T47D (cell line): ENCODE measurements around the gene PSMD3.
A peak's percentile ranks its signal among the peaks of the same experiment; 100 is the strongest.

Experiments used
- DNase-seq, 2 experiments: peaks; one replicate each; pipeline versions ENCODE4 v3.0.0 to v3.0.0-alpha.2; 2011 to 2012; ENCODE audit warnings: low read depth in 1 of 2, low spot score in 1 of 2
- JUND ChIP-seq: IDR thresholded peaks from 2 replicates; pipeline ENCODE4 v1.6.1; 2012; ENCODE audit warnings: low read depth
- in situ Hi-C: cut with HindIII; loops from 2 replicates; pipeline ENCODE4 v1.10.0; 2016; ENCODE audit warnings: low sequenced_read_pairs, low pct_unique_long_range_greater_than_20kb

PSMD3 gene

GRCh38 chr17:39968761-39969160 is 11.8 kb upstream of the PSMD3 start:
- no peak for TF ChIP-seq JUND
- in situ Hi-C loops = no loop called here
- DNase-seq = no peak

GRCh38 chr17:39969375-39969774 is 11.2 kb upstream of the PSMD3 start:
- no peak for TF ChIP-seq JUND
- in situ Hi-C loops = no loop called here
- DNase-seq = no peak

DNA sequence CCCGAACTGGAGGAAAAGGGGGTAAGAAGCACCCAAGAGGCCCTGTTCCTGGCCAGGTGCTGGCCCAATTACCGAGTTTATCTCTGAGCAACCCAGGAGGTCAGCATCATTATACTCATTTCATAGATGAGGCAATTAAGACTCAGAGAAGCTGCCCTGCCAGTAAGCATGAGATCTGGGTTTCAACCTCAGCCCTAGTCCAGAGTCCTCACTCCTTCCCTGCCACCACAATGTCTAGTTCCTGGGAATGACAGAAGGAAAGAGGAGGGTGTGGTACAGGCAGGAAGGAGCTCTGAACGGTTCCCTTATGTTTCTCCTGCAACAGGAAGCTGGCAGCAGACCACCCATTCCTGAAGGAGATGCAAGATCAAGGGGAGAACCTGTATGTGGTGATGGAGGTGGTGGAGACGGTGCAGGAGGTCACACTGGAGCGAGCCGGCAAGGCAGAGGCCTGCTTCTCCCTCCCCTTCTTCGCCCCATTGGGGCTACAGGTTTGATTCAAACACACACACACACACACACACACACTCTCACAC is 10.4 kb upstream of the PSMD3 start:
- no peak for DNase-seq
- TF ChIP-seq JUND = no peak
- in situ Hi-C loops = no loop called here

GRCh38 chr17:39971076-39971603 is 9.5 kb upstream of the PSMD3 start:
- no peak for TF ChIP-seq JUND
- no peak for DNase-seq
- in situ Hi-C loops = no loop called here

DNA sequence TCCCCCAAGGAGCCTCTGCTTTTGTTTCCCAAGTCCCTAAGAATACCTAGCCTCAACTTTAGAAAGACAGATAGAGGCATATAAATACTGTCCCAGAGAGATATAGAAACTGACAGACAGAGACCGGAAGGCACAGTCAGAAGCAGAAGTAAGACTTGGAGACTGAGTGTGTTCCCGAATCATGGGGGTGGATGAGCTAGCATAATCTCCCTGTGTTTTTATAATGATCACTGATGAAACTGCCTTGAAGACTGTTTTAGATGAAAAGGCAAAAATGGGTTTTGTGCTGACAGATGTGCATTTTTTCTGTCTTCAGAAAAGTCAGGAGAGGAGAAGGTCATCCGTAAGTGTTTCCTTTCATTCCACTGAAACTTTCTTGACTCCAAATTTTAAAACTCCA is 8.3 kb upstream of the PSMD3 start:
- DNase-seq = no peak
- no peak for TF ChIP-seq JUND
- in situ Hi-C loops = no loop called here

DNA sequence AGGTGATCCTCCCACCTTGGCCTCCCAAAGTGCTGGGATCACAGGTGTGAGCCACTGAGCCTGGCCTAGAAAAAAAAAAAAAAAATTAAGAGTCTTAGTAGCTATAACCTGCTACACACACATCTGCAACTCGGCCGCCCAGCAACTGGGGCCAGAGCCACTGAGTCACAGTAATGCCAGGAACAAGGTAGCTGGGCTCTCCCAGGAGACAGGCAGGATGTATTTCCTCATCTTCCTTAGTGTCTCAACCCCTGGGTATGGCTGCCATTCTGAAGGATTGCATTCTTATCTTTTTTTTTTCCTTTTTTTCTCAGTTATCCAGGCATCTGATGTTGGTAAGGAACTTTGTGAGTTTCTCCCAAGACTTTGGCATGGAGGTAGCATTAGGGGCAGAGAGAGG is 7.1 kb upstream of the PSMD3 start:
- in situ Hi-C loops = no loop called here
- no peak for DNase-seq
- TF ChIP-seq JUND = no peak

- TF ChIP-seq JUND = no peak
- in situ Hi-C loops = no loop called here
- no peak for DNase-seq
Measured at GRCh38 chr17:39974433-39974832, 6.2 kb upstream of the PSMD3 start.

GRCh38 chr17:39975801-39976200 is 4.8 kb upstream of the PSMD3 start:
- DNase-seq = no peak
- in situ Hi-C loops = no loop called here
- no peak for TF ChIP-seq JUND

- DNase-seq = no peak
- in situ Hi-C loops = no loop called here
- TF ChIP-seq JUND = no peak
Measured at GRCh38 chr17:39979016-39979670, 1.5 kb upstream of the PSMD3 start.

- in situ Hi-C loops = no loop called here
- peak in 1 of 2 experiments; percentile 25 for DNase-seq
- no peak for TF ChIP-seq JUND
Measured at GRCh38 chr17:39979893-39980350, 685 bp upstream of the PSMD3 start.

GRCh38 chr17:39981207-39981741 is 667 bp downstream of the PSMD3 start:
- in situ Hi-C loops = no loop called here
- no peak for TF ChIP-seq JUND
- no peak for DNase-seq

- no peak for DNase-seq
- in situ Hi-C loops = no loop called here
- TF ChIP-seq JUND = no peak
Measured at GRCh38 chr17:39981766-39982375, 1.3 kb downstream of the PSMD3 start.

DNA sequence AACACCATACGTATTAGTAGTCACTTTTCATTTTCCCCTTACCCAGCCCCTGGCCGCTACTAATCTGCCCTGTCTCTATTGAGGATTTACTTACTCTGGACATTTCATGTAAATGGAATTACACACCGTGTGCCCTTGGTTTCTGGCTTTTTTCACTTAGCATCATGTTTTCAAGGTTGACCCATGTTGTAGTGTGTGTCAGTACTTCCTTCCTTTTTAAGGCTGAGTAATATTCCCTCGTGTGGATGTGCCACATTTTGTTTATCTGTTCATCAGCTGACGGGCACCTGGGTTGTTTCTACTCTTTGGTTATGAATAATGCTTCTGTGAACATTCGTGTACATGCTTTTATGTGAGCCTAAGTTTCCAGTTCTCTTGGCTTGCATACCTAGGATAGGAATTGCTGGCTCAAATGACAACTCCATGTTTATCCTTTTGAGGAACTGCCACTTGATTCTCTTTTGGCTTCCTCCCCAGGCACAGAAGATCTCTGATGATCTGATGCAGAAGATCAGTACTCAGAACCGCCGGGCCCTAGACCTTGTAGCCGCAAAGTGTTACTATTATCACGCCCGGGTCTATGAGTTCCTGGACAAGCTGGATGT is 7.7 kb downstream of the PSMD3 start:
- in situ Hi-C loops = no loop called here
- no peak for DNase-seq
- no peak for TF ChIP-seq JUND
